K562 (cell line): ENCODE data around the gene POC1B. TPM values are rescaled to one million over a fixed set of nuclear protein-coding genes. Genes with fewer than 3 reads are reported as not detected.

Experiments used
- CREB3 ChIP-seq: fragments of 450-650 bp; conservative IDR thresholded peaks from 2 replicates; pipeline ENCODE4 v1.6.1; 2016; ENCODE audit warnings: missing genetic modification characterization, low read depth, mild to moderate bottlenecking, missing compliant biosample characterization, moderate library complexity
- CTCF ChIP-seq, 3 experiments: IDR thresholded peaks in 2 of 3; conservative IDR thresholded peaks in 1 of 3; 2 replicates each; pipeline ENCODE4 v1.5.1; 2011 to 2012; ENCODE audit warnings: low read length in 3 of 3, mild to moderate bottlenecking in 3 of 3, control low read depth in 2 of 3, improper control_type of control experiment in 1 of 3, inconsistent platforms in 1 of 3, low read depth in 1 of 3, mixed read lengths in 1 of 3, moderate library complexity in 1 of 3; ENCODE audit not compliant: insufficient read depth in 2 of 3
- DACH1 ChIP-seq: fragments of 450-650 bp; IDR thresholded peaks from 2 replicates; pipeline ENCODE4 v1.6.1; 2018; ENCODE audit not compliant: partially characterized antibody
- IRF2 ChIP-seq: sonication (generic); formaldehyde crosslinking; IDR thresholded peaks from 2 replicates; pipeline ENCODE4 v1.8.1; 2022; ENCODE audit warnings: mild to moderate bottlenecking, missing genetic modification reagents
- OTX1 ChIP-seq: fragments of 450-650 bp; formaldehyde crosslinking; IDR thresholded peaks from 2 replicates; pipeline ENCODE4 v1.4.0; 2022; ENCODE audit warnings: mild to moderate bottlenecking
- SMAD4 ChIP-seq: fragments of 250-450 bp; sonication (Bioruptor Pico); conservative IDR thresholded peaks from 2 replicates; pipeline ENCODE4 v1.8.0; 2021; ENCODE audit warnings: inconsistent platforms, mild to moderate bottlenecking, moderate library complexity
- SNIP1 ChIP-seq: fragments of 450-650 bp; IDR thresholded peaks from 2 replicates; pipeline ENCODE4 v1.7.1; 2017; ENCODE audit warnings: low read depth, mild to moderate bottlenecking
- SNRNP70 ChIP-seq: fragments of 200-400 bp; formaldehyde crosslinking; optimal IDR thresholded peaks from 2 replicates; pipeline ENCODE3; 2017; ENCODE audit warnings: low read depth, low read length
- SOX6 ChIP-seq: fragments of 450-650 bp; IDR thresholded peaks from 2 replicates; pipeline ENCODE4 v1.6.1; 2014; ENCODE audit warnings: mild to moderate bottlenecking
- TEAD2 ChIP-seq: fragments of 450-650 bp; IDR thresholded peaks from 2 replicates; pipeline ENCODE4 v1.6.1; 2016; ENCODE audit warnings: missing genetic modification characterization, control low read depth, missing compliant biosample characterization
- ZBTB1 ChIP-seq: sonication (generic); formaldehyde crosslinking; IDR thresholded peaks from 2 replicates; pipeline ENCODE4 v1.8.1; 2023; ENCODE audit warnings: missing genetic modification reagents, low read depth, mild to moderate bottlenecking, borderline replicate concordance
- ZBTB9 ChIP-seq: fragments of 450-650 bp; formaldehyde crosslinking; IDR thresholded peaks from 2 replicates; pipeline ENCODE4 v1.4.0; 2020; ENCODE audit warnings: mild to moderate bottlenecking, moderate library complexity
- ZNF140 ChIP-seq: fragments of 250-450 bp; sonication (Bioruptor Pico); IDR thresholded peaks from 2 replicates; pipeline ENCODE4 v1.8.0; 2021; ENCODE audit warnings: moderate library complexity, mild to moderate bottlenecking, inconsistent platforms
- ZNF143 ChIP-seq: sonication (generic); formaldehyde crosslinking; IDR thresholded peaks from 2 replicates; pipeline ENCODE4 v1.9.0; 2022; ENCODE audit warnings: mild to moderate bottlenecking, missing genetic modification reagents
- ZNF212 ChIP-seq: fragments of 450-650 bp; formaldehyde crosslinking; IDR thresholded peaks from 2 replicates; pipeline ENCODE4 v1.4.0; 2020; ENCODE audit warnings: mild to moderate bottlenecking
- polyA plus RNA-seq, 8 experiments: library from polyadenylated mRNA; depleted of rRNA in 4 of 8; stranded (reverse) in 5 of 8; unstranded in 3 of 8; fragments of >200 nt; fragmentation: Nextera tagmentation in 2 of 8; fragmentation: Illumina TruSeq in 1 of 8; extraction: Ambion mirVana in 2 of 8; extraction: Trizol in 1 of 8; gene quantifications; 2 replicates each; pipeline versions ENCODE4 v1.2.1 to v1.2.3, GENCODE V29; 2011 to 2014; ENCODE audit warnings: inconsistent platforms in 1 of 8, missing spikeins in 1 of 8
- total RNA-seq, 7 experiments: library from RNA; depleted of rRNA in 6 of 7; stranded (reverse); fragments of >200 nt in 6 of 7; fragmentation: Illumina TruSeq in 2 of 7; extraction: Trizol in 2 of 7; gene quantifications; 2 replicates each; pipeline versions ENCODE4 v1.2.1 to v1.2.3, GENCODE V29; 2011 to 2021; ENCODE audit warnings: low replicate concordance in 1 of 7
- TF ChIP-seq, protein P1 (sequence below): fragments of 250-450 bp; sonication (Bioruptor Pico); IDR thresholded peaks from 2 replicates; pipeline ENCODE4 v1.8.0; 2022; ENCODE audit warnings: moderate library complexity, mild to moderate bottlenecking, inconsistent platforms
- TF ChIP-seq, protein P2 (sequence below): IDR thresholded peaks from 2 replicates; pipeline ENCODE4 v1.6.1; 2011; ENCODE audit not compliant: insufficient read length; ENCODE audit errors: extremely low read depth
- TF ChIP-seq, protein P3 (sequence below), 2 experiments: fragments of 450-650 bp in 1 of 2; sonication (generic) in 1 of 2; formaldehyde crosslinking in 1 of 2; IDR thresholded peaks in 1 of 2; conservative IDR thresholded peaks in 1 of 2; 2 replicates each; pipeline versions ENCODE4 v1.6.1 to v1.8.1; 2016 to 2023; ENCODE audit warnings: mild to moderate bottlenecking in 2 of 2, moderate library complexity in 2 of 2, inconsistent platforms in 1 of 2, missing genetic modification reagents in 1 of 2

The POC1B gene
- total and polyA plus RNA-seq, 9 of the 15 experiments (the other 6 are each of a cell fraction or from before 2014, with no cell fraction given), result 4.5 to 16.1 (median 10.4) TPM

- TF ChIP-seq ZBTB1 (CRISPR knock-in tag) (no peak), DACH1 (peak; percentile 81), CTCF (IDR thresholded peaks at IDR 0.05 in 2 of 3, conservative IDR thresholded peaks at IDR 0.05 in 1 of 3; ENCODE audit: insufficient read depth in 2 of 3, low read depth in 1 of 3, low read length in 3 of 3) (no peak), SNRNP70 (no peak), SOX6 (peak; percentile 94), TEAD2 (no peak), IRF2 (CRISPR knock-in tag) (no peak), OTX1 (CRISPR knock-in tag) (no peak), ZNF140 (CRISPR knock-in tag) (no peak), SMAD4 (CRISPR knock-in tag) (peak; percentile 96), SNIP1 (no peak), CREB3 (no peak), ZNF143 (CRISPR knock-in tag) (no peak), ZNF212 (CRISPR knock-in tag) (no peak), ZBTB9 (CRISPR knock-in tag) (peak; percentile 41; the same call in 1 of the 2 replicates)
- TF ChIP-seq, protein P1, sequence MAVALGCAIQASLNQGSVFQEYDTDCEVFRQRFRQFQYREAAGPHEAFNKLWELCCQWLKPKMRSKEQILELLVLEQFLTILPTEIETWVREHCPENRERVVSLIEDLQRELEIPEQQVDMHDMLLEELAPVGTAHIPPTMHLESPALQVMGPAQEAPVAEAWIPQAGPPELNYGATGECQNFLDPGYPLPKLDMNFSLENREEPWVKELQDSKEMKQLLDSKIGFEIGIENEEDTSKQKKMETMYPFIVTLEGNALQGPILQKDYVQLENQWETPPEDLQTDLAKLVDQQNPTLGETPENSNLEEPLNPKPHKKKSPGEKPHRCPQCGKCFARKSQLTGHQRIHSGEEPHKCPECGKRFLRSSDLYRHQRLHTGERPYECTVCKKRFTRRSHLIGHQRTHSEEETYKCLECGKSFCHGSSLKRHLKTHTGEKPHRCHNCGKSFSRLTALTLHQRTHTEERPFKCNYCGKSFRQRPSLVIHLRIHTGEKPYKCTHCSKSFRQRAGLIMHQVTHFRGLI (CRISPR knock-in tag), result no peak
- TF ChIP-seq, protein P2, sequence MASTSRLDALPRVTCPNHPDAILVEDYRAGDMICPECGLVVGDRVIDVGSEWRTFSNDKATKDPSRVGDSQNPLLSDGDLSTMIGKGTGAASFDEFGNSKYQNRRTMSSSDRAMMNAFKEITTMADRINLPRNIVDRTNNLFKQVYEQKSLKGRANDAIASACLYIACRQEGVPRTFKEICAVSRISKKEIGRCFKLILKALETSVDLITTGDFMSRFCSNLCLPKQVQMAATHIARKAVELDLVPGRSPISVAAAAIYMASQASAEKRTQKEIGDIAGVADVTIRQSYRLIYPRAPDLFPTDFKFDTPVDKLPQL, result no peak
- TF ChIP-seq, protein P3, sequence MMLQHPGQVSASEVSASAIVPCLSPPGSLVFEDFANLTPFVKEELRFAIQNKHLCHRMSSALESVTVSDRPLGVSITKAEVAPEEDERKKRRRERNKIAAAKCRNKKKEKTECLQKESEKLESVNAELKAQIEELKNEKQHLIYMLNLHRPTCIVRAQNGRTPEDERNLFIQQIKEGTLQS (IDR thresholded peaks at IDR 0.05), result peak; percentile 62
- TF ChIP-seq, protein P3 (CRISPR knock-in tag; conservative IDR thresholded peaks at IDR 0.05), result peak; percentile 47; the same call in 1 of the 2 replicates
These were observed 132.2 kb downstream of the POC1B start (continued) for GRCh38 chr12:89393551-89394121.
